Measurements from ENCODE around the gene ATP6V0D1. TPM values are rescaled to one million over a fixed set of nuclear protein-coding genes. Genes with fewer than 3 reads are reported as not detected.
"Not testable (repeated sequence)": the region's sequence is repeated elsewhere in the genome, so short reads cannot be mapped to it uniquely, and the experiment has no call there.

The ATP6V0D1 gene
- total and polyA plus RNA-seq, 2 donors (not counting 1 experiment from before 2014, with no cell fraction given) = 62.1 to 91.0 TPM

DNA sequence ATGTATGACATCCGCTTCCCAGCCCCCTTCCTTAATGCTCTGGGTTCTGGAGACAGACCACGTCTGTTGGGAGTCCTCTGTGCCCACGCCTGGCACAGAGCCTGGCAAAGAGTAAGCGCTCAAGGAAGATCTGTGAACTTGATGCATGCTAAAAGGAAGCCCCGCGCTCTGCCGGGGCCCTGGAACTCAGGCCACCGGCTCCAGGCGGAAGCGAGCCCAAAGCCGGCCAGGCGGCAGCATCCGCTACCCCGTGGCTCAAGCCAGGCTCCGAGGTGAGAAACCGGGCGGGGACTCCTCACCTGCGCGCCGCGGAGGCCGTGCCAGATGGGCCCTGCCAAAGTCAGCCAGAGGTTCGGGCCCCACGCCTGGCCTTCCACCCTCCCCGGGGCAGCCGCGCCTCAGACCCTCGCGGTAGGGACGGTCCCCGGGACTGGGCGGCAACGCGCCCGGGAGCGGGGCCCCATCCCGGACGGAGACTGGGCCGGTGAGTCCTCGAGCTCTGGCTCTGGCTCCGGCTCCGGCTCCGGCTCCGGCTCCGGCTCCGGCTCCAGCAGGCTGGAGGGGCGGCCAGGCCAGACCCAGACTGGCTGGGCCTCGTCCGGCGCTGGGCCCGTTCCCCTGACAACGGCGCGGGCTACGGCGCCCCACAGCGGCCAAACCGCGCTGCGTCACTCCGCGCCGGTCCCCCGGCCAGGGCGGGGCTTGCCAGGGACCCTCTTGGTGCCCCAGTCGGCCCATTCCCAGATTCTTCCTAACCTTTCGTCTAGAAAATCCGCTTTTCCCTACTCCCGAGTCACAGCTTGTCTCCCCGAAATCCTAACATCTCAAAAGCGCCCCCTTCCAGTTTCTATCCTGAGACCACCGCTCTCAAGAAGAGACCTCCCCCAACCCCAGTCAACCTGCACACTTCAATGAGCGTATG is 64.8 kb downstream of the ATP6V0D1 start, which contains the start of gene ZDHHC1:
Gene ZDHHC1, minus strand, starts transcription at position 606 of the 922 bp plus-strand sequence. CDS start 8,702 bp downstream, outside the sequence.
- H3K9me3 ChIP-seq (ENCODE audit: control extremely low read depth in 1 of 3, control insufficient read depth in 2 of 3, insufficient read depth in 1 of 3, low read length in 2 of 3) = no peaks in the 10 kb centered on the region
- no peaks in the 10 kb centered on the region for H3K36me3 ChIP-seq (replicated peaks in 1 of 2; ENCODE audit: control extremely low read depth in 1 of 2, control insufficient read depth in 1 of 2, extremely low read depth in 1 of 2, insufficient read depth in 2 of 2, low read length in 1 of 2)
- DNase-seq (peak; percentile 73), ATAC-seq (ENCODE audit: low read depth) (peak; percentile 97)
- no peaks in the 10 kb centered on the region for H3K9me3 Mint-ChIP-seq (ENCODE audit: insufficient read depth)
- TF ChIP-seq EZH2 (IDR thresholded peaks at IDR 0.05; ENCODE audit: borderline replicate concordance, insufficient read depth, low read depth, low read length, poor library complexity, severe bottlenecking) = no peak
- TF ChIP-seq, protein P1, sequence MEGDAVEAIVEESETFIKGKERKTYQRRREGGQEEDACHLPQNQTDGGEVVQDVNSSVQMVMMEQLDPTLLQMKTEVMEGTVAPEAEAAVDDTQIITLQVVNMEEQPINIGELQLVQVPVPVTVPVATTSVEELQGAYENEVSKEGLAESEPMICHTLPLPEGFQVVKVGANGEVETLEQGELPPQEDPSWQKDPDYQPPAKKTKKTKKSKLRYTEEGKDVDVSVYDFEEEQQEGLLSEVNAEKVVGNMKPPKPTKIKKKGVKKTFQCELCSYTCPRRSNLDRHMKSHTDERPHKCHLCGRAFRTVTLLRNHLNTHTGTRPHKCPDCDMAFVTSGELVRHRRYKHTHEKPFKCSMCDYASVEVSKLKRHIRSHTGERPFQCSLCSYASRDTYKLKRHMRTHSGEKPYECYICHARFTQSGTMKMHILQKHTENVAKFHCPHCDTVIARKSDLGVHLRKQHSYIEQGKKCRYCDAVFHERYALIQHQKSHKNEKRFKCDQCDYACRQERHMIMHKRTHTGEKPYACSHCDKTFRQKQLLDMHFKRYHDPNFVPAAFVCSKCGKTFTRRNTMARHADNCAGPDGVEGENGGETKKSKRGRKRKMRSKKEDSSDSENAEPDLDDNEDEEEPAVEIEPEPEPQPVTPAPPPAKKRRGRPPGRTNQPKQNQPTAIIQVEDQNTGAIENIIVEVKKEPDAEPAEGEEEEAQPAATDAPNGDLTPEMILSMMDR (IDR thresholded peaks at IDR 0.05) = peak; percentile 67
- peak within 1 kb of the TSS; percentile 91 for H2AFZ ChIP-seq (ENCODE audit: insufficient read depth, low read depth, low read length, poor library complexity, severe bottlenecking)
- H3K27me3 ChIP-seq (replicated peaks in 1 of 4; ENCODE audit: control extremely low read depth in 1 of 4, control insufficient read depth in 3 of 4, insufficient read depth in 4 of 4, low read length in 3 of 4) = peaks cover 0 to 13% (median 5%) of the 10 kb centered on the region in 4 experiments
- H3K27ac Mint-ChIP-seq = no peak within 1 kb of the TSS
- H3K27me3 Mint-ChIP-seq = peaks cover 15% of the 10 kb centered on the region
- peaks cover 12% of the 10 kb centered on the region for H3K4me1 Mint-ChIP-seq
- peak within 1 kb of the TSS; percentile 89 for H3K4me3 Mint-ChIP-seq
- H3K4me2 ChIP-seq (replicated peaks; ENCODE audit: low read depth, low read length, poor library complexity, severe bottlenecking) = peak within 1 kb of the TSS; percentile 92
- ChIA-PET CTCF (interaction anchor here (0.8 to 3.0 kb wide), 9 partner anchors 8 to 156 kb away, joined by 3 to 20 read pairs (median 3); no protein-coding TSS in a partner anchor), POLR2A (no interaction called here)
- peak within 1 kb of the TSS; percentile 70 for H3K9ac ChIP-seq (ENCODE audit: low read length)
- H4K20me1 ChIP-seq (ENCODE audit: control insufficient read depth, insufficient read depth, low read length, poor library complexity, severe bottlenecking) = no peaks in the 10 kb centered on the region
- H3K27ac ChIP-seq (ENCODE audit: low read length in 2 of 2) = peak within 1 kb of the TSS in 1 of 2 donors; percentile 70
- no peaks in the 10 kb centered on the region for H3K79me2 ChIP-seq (ENCODE audit: control insufficient read depth, insufficient read depth, low read length)
- intact Hi-C loops (cut with micrococcal nuclease) = loop anchor here (2.0 kb wide), 2 partner anchors 21 to 439 kb away; no protein-coding TSS in a partner anchor
- WGBS (ENCODE audit: insufficient coverage) = 3% methylated on average over 73 of the region's 73 CpGs
- H3K4me1 ChIP-seq (ENCODE audit: control insufficient read depth in 2 of 2, insufficient read depth in 2 of 2, low read length in 2 of 2) = peaks cover 8 to 11% of the 10 kb centered on the region in 2 donors
- H3K4me3 ChIP-seq (ENCODE audit: control extremely low read depth in 1 of 5, extremely low read depth in 1 of 5, insufficient read depth in 1 of 5, low read depth in 2 of 5, low read length in 4 of 5) = peak within 1 kb of the TSS; percentile 25 to 69 (median 64)

DNA sequence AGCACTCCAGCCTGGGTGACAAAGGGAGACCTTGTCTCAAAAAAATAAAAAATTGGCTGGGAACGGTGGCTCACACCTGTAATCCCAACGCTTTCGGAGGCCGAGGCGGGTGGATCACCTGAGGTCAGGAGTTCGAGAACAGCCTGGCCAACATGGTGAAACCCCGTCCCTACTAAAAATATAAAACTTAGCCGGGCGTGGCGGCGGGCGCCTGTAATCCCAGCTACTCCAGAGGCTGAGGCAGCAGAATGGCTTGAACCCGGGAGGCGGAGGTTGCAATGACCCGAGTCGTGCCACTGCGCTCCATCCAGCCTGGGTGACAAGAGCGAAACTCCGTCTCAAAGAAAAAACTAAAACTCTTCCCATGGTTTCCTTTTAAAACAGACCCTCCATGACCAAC is 65.5 kb downstream of the ATP6V0D1 start:
- peak overlapping the region; percentile 92 for H3K4me2 ChIP-seq (replicated peaks; ENCODE audit: low read depth, low read length, poor library complexity, severe bottlenecking)
- intact Hi-C loops (cut with micrococcal nuclease); ATAC-seq (ENCODE audit: low read depth); H4K20me1 ChIP-seq (ENCODE audit: control insufficient read depth, insufficient read depth, low read length, poor library complexity, severe bottlenecking); H3K9me3 ChIP-seq (ENCODE audit: control extremely low read depth in 1 of 3, control insufficient read depth in 2 of 3, insufficient read depth in 1 of 3, low read length in 2 of 3); H3K36me3 ChIP-seq (replicated peaks in 1 of 2; ENCODE audit: control extremely low read depth in 1 of 2, control insufficient read depth in 1 of 2, extremely low read depth in 1 of 2, insufficient read depth in 2 of 2, low read length in 1 of 2); H3K9me3 Mint-ChIP-seq (ENCODE audit: insufficient read depth); H3K79me2 ChIP-seq (ENCODE audit: control insufficient read depth, insufficient read depth, low read length); H3K27ac Mint-ChIP-seq; H3K27ac ChIP-seq (ENCODE audit: low read length in 2 of 2); DNase-seq; POLR2A ChIA-PET: not testable (repeated sequence)
- H3K4me3 ChIP-seq (ENCODE audit: control extremely low read depth in 1 of 5, extremely low read depth in 1 of 5, insufficient read depth in 1 of 5, low read depth in 2 of 5, low read length in 4 of 5) = peak overlapping the region in 2 of 5 experiments; percentile 64
- Mint-ChIP-seq H3K4me3 (peak overlapping the region; percentile 73), H3K27me3 (peaks cover 15% of the 10 kb centered on the region), H3K4me1 (peaks cover 12% of the 10 kb centered on the region)
- H3K27me3 ChIP-seq (replicated peaks in 1 of 4; ENCODE audit: control extremely low read depth in 1 of 4, control insufficient read depth in 3 of 4, insufficient read depth in 4 of 4, low read length in 3 of 4) = peaks cover 0 to 13% (median 5%) of the 10 kb centered on the region in 4 experiments
- peaks cover 8 to 11% of the 10 kb centered on the region in 2 donors for H3K4me1 ChIP-seq (ENCODE audit: control insufficient read depth in 2 of 2, insufficient read depth in 2 of 2, low read length in 2 of 2)
- peak overlapping the region; percentile 70 for H3K9ac ChIP-seq (ENCODE audit: low read length)
- 95% methylated on average over 17 of the region's 19 CpGs for WGBS (ENCODE audit: insufficient coverage)
- peak overlapping the region; percentile 91 for H2AFZ ChIP-seq (ENCODE audit: insufficient read depth, low read depth, low read length, poor library complexity, severe bottlenecking)
- CTCF ChIA-PET = interaction anchor here (1.4 kb wide), 1 partner anchor 13 kb away, joined by 5 read pairs; no protein-coding TSS in a partner anchor
